Adrenal gland (tissue), 12 donors: ENCODE results near the gene APBA1. TPM values are rescaled to one million over a fixed set of nuclear protein-coding genes. Genes with fewer than 3 reads are reported as not detected.

ENCODE experiments used
- DNase-seq, 7 donors: peaks; one replicate each; pipeline ENCODE4 v3.0.0-alpha.2; 2019 to 2020
- H3K27ac ChIP-seq, 5 donors: fragments of 200-600 bp; sonication (generic) in 4 of 5; 1 replicate in 3 of 5; 2 replicates in 2 of 5; pipeline versions ENCODE4 v1.5.1 to v1.8.0; 2016 to 2020; ENCODE audit warnings: mild to moderate bottlenecking in 1 of 5
- H3K27me3 ChIP-seq: fragments of 200-600 bp; 2 replicates; pipeline ENCODE4 v1.8.0; 2021
- H3K36me3 ChIP-seq, 2 donors: fragments of 200-600 bp; replicated peaks in 1 of 2; 1 replicate in 1 of 2; 2 replicates in 1 of 2; pipeline versions ENCODE4 v1.5.1 to v1.8.0; 2018 to 2022
- H3K4me1 ChIP-seq, 2 donors: fragments of 200-600 bp; replicated peaks in 1 of 2; 1 replicate in 1 of 2; 2 replicates in 1 of 2; pipeline versions ENCODE4 v1.5.1 to v1.8.0; 2018 to 2021
- H3K4me3 ChIP-seq, 4 donors: fragments of 200-600 bp; sonication (generic) in 3 of 4; one replicate each; pipeline ENCODE4 v1.5.1; 2016 to 2018
- H3K9me3 ChIP-seq, 3 donors: fragments of 200-600 bp; sonication (generic) in 1 of 3; replicated peaks in 1 of 3; 1 replicate in 2 of 3; 2 replicates in 1 of 3; pipeline versions ENCODE4 v1.5.1 to v1.8.0; 2016 to 2021
- CTCF ChIP-seq, 6 experiments: fragments of 450-650 bp in 4 of 6; fragments of 200-600 bp in 2 of 6; sonication (generic) in 1 of 6; IDR thresholded peaks; 1 replicate in 5 of 6; 2 replicates in 1 of 6; pipeline versions ENCODE4 v1.5.1 to v1.8.0; 2016 to 2021; ENCODE audit warnings: antibody characterized with exemption in 6 of 6, mild to moderate bottlenecking in 2 of 6, moderate library complexity in 1 of 6
- POLR2A ChIP-seq, 2 donors: fragments of 450-650 bp; IDR thresholded peaks; one replicate each; pipeline ENCODE4 v1.6.1; 2017; ENCODE audit warnings: antibody characterized with exemption in 2 of 2, mild to moderate bottlenecking in 2 of 2, moderate library complexity in 1 of 2
- WGBS, 4 donors: extraction: QIAGEN DNeasy Blood & Tissue Kit in 2 of 4; methylation state at CpG; one replicate each; pipeline versions ENCODE4 v1.1.5 to v1.1.7; 2013 to 2017; 5-methylcytosine and 5-hydroxymethylcytosine counted together
- intact Hi-C, 2 donors: fragments of 100-400 bp; cut with DNase I; formaldehyde crosslinking; loops; one replicate each; pipeline versions ENCODE4 v1.14.1 to v1.15.0; 2022 to 2023
- polyA plus RNA-seq, 3 donors: library from polyadenylated mRNA; stranded (reverse); fragments of 200-250 nt in 2 of 3; fragments of 350-450 nt in 1 of 3; fragmentation: Illumina TruSeq in 1 of 3; extraction: RNeasy Lipid Tissue Mini Kit (QIAGEN cat#74804) in 1 of 3; gene quantifications; one replicate each; pipeline ENCODE4 v1.2.3, GENCODE V29; 2013 to 2014
- total RNA-seq, 9 donors: library from RNA; depleted of rRNA in 4 of 9; stranded (reverse); fragments of >200 nt in 4 of 9; fragments of 120-200 nt in 1 of 9; fragmentation: NEBNext Ultra II Directional in 1 of 9; extraction: Animal tissue kit (Norgen Biotek cat#: 25700) in 1 of 9; gene quantifications; one replicate each; pipeline versions ENCODE4 v1.1.0 to v1.2.4, GENCODE V29; 2013 to 2023
- donor health status: healthy with polysubstance abuse.
- donor health status: Bipolar disorder and iron deficiency.
- donor health status: DM: yes; HTN: yes; CAD: no.
- donor health status: DM: no; HTN: no; CAD: no.
- donor health status: DM: no; HTN: no; CAD: no.
- donor health status: DM: yes; HTN: yes; CAD: no.

Gene APBA1
- total and polyA plus RNA-seq, 12 donors: 0.64 to 6.4 (median 3.5) TPM

DNA sequence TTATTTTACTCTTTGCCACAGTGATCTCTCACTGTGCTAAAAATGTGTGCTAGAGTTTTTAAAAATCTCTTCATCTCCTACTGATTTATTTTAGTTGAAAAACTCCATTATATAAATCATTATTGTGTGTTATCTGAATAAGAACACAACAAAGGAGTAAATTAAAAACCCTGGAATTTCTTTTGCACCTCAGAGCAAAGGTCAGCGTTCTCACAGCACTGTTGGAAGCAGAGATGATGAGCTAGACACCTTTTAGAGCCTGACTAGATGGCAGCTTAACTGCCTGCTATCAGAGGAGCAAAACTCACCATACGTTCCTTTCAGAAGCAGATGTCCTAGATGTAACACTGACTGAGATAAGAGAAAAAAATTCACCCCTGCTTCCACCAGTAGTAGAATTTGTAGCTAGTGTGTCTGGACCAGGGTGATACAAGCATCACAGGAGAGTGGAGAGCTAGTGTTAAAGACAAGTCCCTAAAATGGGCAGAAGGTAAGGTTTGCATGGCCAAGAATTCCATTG is 200.0 kb downstream of the APBA1 start:
- Histone ChIP-seq H3K9me3 (no peaks in the 10 kb centered on the region), H3K27ac (no peak overlapping the region), H3K36me3 (no peaks in the 10 kb centered on the region), H3K27me3 (no peaks in the 10 kb centered on the region), H3K4me3 (no peak overlapping the region), H3K4me1 (no peaks in the 10 kb centered on the region)
- TF ChIP-seq POLR2A (IDR thresholded peaks at IDR 0.05): no peak
- TF ChIP-seq CTCF (IDR thresholded peaks at IDR 0.05): no peak
- 57 to 76% (median 70%) methylated on average over 2 of the region's 2 CpGs for WGBS, 4 donors
- DNase-seq: no peak
- intact Hi-C loops: no loop called here

DNA sequence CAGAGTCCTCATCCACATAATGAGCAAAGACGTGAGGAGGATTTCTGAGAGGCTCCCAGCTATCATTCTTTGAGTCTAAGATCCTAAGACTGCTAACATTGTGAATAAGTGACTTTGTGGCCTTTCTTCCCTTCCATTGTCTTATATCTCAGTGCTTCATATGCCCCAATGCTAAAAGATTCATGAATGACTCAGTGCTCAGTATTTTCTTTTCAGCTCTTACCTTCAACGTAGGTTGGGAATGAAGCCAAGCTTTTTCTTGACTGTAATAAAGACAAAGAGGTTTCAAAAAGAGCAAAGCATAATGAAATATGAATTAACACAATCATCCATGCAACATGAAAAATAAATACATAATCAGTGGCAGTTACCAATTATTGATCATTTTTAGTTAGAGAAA is 200.7 kb downstream of the APBA1 start:
- no peak for TF ChIP-seq CTCF (IDR thresholded peaks at IDR 0.05)
- TF ChIP-seq POLR2A (IDR thresholded peaks at IDR 0.05): no peak
- Histone ChIP-seq H3K27ac (no peak overlapping the region), H3K27me3 (no peaks in the 10 kb centered on the region), H3K4me3 (no peak overlapping the region), H3K4me1 (no peaks in the 10 kb centered on the region), H3K36me3 (no peaks in the 10 kb centered on the region), H3K9me3 (no peaks in the 10 kb centered on the region)
- DNase-seq: no peak
- WGBS, 4 donors: 37 to 53% (median 50%) methylated on average over 2 of the region's 2 CpGs
- intact Hi-C loops: no loop called here

GRCh38 chr9:69470186-69470977 is 201.8 kb downstream of the APBA1 start:
- TF ChIP-seq POLR2A (IDR thresholded peaks at IDR 0.05) (no peak), CTCF (IDR thresholded peaks at IDR 0.05) (no peak)
- WGBS, 4 donors: 82 to 90% (median 83%) methylated on average over 8 to 9 of the region's 9 CpGs

GRCh38 chr9:69469136-69469535 is 203.0 kb downstream of the APBA1 start:
- no peak overlapping the region for H3K4me3 ChIP-seq
- H3K27me3 ChIP-seq: no peaks in the 10 kb centered on the region
- intact Hi-C loops: no loop called here
- no peaks in the 10 kb centered on the region for H3K9me3 ChIP-seq
- no peaks in the 10 kb centered on the region for H3K4me1 ChIP-seq
- H3K36me3 ChIP-seq: no peaks in the 10 kb centered on the region
- TF ChIP-seq POLR2A (IDR thresholded peaks at IDR 0.05) (no peak), CTCF (IDR thresholded peaks at IDR 0.05) (no peak)
- DNase-seq: no peak
- no peak overlapping the region for H3K27ac ChIP-seq

More at GRCh38 chr9:69470186-69470977, 201.8 kb downstream of the APBA1 start:
- H3K4me1 ChIP-seq: no peaks in the 10 kb centered on the region
- intact Hi-C loops: no loop called here
- H3K27me3 ChIP-seq: no peaks in the 10 kb centered on the region
- H3K36me3 ChIP-seq: no peaks in the 10 kb centered on the region
- H3K9me3 ChIP-seq: no peaks in the 10 kb centered on the region
- no peak overlapping the region for H3K4me3 ChIP-seq
- H3K27ac ChIP-seq: no peak overlapping the region
- no peak for DNase-seq
